Kidney glomerular epithelial cell (primary cell): ENCODE results near the gene MED16.
"Not testable (repeated sequence)": the region's sequence is repeated elsewhere in the genome, so short reads cannot be mapped to it uniquely, and the experiment has no call there.

ENCODE experiments used
- DNase-seq: peaks from one replicate; lab custom pipeline; 2025; lab: John Stamatoyannopoulos, UW

Gene MED16

DNA sequence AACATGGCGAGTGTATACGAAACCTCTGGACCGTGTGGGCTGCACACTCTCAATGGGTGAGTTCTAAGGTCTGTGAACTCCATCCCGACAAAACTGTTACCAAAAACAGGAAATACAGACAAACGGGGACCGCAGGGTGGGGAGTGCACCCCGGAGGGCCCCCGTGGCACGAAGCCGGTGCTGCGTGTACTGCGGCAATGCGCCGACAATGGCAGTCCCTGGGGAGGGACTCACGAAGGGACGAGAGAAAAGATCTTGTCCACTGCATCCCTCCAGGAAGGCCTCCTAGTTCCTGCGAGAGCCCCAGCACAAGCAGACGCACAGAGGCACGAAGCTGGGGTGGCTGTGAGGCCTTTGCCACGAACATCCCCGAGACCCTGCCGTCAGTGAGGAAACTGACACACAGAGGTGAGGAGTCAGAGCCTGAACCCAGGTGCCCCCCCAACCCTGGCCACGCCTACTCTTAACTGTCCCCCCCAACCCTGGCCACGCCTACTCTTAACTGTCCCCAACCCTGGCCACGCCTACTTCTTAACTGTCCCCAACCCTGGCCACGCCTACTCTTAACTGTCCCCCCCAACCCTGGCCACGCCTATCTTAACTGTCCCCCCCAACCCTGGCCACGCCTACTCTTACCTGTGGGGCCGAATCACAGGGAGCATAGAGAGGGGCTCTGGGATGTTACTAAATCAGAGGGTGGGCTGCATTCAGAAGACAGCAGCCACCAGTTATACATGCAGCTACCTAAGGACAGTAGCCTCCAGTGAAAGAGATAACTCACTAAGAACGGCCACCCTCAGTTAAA, 4.2 kb downstream of the MED16 start:
- DNase-seq, result no peak

- no peak for DNase-seq
Observed at GRCh38 chr19:887599-887998, 5.4 kb downstream of the MED16 start.

GRCh38 chr19:887072-887471, 5.9 kb downstream of the MED16 start:
- DNase-seq, result no peak

- no peak for DNase-seq
Observed at GRCh38 chr19:885536-886224, 7.3 kb downstream of the MED16 start.

DNA sequence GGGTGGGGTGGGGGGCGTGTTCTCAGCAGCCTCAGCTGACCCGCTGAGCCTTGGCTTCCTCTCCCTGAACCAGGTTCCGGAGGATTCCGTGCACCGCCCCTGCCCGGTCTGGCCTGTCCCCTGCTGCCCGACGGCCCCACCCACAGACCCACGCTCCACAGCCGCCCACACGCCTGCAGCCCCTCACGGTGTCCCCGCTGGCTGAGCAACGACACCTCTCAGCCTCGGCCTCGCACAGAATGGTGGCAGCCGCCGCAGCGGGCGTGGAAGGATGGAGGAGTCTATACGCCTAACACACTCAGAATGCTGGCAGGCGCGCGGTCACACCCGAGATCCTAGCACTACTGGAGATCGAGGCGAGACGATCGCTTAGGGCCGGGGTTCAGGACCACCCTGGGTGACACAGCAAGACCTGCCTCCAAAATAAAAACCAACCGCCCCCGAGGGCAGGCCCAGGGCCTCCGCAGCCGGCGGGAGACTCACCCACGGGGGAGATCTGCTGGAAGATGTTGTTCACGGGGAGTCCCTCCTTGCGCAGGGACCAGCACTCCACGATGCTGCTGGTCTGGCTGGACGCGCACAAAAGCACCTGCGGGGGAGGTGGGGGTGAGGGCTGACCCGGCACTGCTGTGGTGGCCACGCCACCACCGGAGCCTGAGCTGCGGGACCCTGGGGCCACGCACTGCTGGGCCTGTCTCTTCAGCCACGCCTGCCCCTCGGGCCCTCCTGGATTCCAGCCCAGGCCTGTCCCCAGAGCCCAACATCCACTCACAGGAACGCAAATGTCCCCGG, 8.4 kb downstream of the MED16 start:
- no peak for DNase-seq

DNA sequence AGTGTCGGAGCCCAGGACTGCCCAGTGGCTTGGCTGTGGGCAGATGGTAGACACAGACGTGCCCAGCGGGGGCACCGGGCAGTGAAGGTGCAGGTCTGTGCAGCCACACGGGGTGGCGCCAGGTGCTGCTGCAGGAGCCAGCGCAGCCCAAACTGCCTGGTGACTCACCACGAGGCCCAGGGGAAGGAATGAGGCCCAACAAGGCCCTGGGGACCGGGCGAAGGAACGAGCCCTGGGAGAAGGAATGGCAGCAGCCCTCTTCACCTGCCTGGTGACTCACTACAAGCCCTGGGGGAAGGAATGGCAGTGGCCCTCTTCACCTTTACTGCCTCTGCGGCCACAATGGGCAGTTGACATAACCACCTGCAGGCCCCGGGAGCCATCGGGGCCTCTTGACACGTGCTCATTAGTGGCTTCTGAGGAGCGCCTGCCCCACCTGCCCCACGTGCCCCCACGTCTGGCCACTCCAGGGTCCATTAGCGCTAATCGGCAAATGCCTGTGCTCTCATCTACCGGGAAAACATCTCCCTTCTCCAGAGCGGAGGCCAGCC, 9.3 kb downstream of the MED16 start:
- DNase-seq, result no peak

DNA sequence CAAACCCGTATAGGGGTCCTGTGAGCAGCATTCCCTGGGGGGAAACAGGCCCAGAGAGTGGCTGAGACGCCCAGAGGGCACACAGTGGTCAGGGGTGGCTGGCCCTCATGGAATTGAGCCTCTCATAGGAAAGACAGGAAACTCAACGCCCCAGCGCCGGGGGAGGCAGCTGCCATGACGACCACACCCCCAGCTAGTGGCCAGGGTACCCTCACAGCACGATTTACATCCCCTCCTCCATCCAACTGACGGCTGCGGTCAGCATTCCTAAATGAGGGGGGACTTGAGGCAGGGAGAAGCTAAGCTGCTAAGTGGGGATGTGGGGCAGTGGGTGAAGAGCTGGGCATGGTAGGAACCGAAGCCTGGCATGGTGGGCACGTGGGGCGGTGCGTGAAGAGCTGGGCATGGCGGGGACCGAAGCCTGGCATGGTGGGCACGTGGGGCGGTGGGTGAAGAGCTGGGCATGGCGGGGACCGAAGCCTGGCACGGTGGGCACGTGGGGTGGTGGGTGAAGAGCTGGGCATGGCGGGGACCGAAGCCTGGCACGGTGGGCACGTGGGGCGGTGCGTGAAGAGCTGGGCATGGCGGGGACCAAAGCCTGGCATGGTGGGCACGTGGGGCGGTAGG, 10.0 kb downstream of the MED16 start:
- DNase-seq, result no peak

DNA sequence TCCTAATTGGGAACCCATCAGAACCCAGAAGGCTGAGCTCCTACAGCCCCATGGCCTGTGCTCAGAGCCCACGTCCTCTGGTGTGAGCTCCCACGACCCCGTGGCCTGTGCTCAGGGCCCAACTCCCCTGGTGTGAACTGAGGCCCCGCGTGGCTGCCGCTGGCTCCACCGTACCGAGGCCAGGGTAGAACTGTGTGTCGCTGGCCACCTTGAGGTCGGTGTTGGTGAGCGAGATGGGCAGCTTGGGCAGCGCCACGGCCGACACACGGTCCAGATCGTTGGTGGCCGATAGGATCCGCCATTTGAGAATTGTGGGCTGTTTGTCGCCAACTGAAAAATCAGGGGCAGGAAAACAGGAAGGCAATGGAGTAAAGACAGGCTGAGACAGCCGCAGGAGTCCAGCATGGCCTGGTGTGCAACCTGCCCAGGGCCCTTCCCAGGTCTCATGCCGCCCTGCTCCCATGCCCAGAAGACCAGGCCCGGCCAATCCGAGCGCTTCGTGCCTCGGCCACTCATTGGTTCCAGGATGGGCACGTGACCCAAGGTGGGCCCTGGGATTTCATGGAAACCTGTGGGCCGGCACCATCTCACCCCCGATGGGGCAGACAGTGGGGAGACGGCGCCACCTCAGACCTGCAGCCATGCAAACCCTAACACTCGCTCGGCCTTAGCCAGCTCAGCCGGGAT, 11.5 kb downstream of the MED16 start:
- DNase-seq, result no peak

DNA sequence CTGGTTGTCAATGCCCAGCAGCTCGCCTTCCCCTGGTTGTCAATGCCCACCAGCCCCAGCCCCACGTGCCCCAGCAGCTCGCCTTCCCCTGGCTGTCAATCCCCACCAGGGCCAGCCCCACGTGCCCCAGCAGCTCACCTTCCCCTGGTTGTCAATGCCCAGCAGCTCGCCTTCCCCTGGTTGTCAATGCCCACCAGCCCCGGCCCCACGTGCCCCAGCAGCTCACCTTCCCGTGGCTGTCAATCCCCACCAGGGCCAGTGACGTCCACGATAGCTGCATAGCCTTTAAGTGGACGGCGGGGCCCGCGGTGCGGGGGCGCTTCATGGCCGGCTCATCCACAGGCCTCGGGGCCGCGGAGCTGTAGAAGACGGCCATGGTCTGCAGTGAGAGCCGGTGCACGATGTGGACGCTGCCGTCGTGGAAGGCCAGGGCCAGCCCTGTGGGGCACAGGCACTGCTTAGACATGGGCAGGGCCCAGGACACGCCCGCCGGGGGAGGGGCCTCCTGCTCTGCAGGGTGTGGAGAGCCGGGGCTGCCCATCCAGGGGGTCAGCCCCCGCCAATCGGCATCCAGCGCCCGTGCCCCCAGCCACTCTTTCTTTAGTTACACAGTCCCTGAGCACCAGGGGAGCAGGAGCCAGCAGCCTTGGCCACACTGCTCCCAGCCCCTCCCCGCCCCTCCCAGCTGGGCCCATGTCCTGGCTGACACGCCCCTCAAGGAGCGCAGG, 13.1 kb downstream of the MED16 start:
- no peak for DNase-seq

DNA sequence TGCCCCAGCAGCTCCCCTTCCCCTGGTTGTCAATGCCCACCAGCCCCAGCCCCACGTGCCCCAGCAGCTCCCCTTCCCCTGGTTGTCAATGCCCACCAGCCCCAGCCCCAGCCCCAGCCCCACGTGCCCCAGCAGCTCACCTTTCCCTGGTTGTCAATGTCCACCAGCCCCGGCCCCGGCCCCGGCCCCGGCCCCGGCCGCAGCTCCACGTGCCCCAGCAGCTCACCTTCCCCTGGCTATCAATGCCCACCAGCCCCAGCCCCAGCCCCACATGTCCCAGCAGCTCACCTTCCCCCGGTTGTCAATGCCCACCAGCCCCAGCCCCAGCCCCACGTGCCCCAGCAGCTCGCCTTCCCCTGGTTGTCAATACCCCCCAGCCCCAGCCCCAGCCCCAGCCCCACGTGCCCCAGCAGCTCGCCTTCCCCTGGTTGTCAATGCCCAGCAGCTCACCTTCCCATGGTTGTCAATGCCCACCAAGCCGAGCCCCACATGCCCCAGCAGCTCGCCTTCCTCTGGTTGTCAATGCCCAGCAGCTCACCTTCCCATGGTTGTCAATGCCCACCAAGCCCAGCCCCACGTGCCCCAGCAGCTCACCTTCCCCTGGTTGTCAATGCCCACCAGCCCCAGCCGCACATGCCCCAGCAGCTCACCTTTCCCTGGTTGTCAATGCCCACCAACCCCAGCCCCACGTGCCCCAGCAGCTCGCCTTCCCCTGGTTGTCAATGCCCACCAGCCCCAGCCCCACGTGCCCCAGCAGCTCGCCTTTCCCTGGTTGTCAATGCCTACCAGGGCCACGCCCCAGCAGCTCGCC, 14.0 kb downstream of the MED16 start:
- not testable (repeated sequence) for DNase-seq

GRCh38 chr19:877992-878660, 14.9 kb downstream of the MED16 start:
- DNase-seq, result not testable (repeated sequence)

DNA sequence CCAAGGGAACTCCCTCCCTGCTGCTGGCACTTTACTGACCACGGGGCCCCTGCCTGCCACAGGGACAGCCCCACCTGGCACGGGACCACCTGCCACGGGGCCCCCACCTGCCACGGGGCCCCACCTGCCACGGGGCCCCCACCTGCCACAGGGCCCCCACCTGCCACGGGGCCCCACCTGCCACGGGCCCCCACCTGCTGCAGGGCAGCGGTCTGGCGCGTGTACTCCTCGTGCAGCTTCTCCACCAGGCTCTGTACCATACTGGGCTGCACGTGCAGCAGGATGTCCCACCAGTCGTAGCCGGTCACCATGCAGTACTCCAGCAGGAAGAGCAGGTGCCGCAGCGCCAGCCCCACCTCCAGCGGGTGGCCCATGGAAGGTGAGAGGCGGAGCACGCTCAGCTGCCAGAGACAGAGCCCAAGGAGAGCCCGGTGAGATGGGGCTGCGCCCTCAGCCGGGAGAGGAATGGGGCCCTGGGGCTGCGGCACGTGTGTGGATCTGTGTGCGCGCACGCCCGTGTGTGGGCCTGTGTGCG, 16.1 kb downstream of the MED16 start:
- DNase-seq, result no peak

GRCh38 chr19:876089-876488, 16.9 kb downstream of the MED16 start:
- no peak for DNase-seq

DNA sequence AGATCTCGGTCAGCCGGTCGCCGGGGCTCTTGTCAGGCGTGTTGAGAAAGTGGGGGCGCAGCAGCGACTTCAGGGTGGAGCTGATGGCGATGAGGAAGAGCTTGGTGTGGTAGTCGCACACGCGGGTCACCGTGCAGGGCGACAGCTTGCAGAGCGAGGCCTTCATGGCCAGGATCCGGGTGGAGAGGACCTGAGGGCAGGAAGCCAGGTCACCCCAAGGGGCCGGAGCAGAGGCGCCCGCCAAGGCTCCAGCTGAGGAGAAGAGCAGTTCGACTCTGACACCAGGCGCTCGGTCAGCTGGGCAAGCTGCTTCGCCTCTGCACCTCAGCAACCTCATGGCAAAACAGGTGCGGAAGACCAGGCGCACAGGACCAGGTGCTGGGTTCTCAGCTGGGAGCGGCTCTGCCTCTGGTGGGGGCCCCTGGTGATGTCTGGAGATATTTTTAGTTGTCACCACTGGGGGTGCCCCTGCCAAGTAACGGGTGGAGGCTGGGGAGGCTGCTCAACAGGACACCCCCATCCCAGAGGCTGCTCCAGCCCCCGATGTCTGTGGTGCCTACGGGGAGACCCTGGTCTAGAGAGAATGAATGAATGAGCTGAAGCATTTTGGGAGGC, 17.6 kb downstream of the MED16 start:
- no peak for DNase-seq

GRCh38 chr19:873561-874041, 19.4 kb downstream of the MED16 start:
- no peak for DNase-seq

- DNase-seq, result no peak
Observed at GRCh38 chr19:873084-873483, 19.9 kb downstream of the MED16 start.

DNA sequence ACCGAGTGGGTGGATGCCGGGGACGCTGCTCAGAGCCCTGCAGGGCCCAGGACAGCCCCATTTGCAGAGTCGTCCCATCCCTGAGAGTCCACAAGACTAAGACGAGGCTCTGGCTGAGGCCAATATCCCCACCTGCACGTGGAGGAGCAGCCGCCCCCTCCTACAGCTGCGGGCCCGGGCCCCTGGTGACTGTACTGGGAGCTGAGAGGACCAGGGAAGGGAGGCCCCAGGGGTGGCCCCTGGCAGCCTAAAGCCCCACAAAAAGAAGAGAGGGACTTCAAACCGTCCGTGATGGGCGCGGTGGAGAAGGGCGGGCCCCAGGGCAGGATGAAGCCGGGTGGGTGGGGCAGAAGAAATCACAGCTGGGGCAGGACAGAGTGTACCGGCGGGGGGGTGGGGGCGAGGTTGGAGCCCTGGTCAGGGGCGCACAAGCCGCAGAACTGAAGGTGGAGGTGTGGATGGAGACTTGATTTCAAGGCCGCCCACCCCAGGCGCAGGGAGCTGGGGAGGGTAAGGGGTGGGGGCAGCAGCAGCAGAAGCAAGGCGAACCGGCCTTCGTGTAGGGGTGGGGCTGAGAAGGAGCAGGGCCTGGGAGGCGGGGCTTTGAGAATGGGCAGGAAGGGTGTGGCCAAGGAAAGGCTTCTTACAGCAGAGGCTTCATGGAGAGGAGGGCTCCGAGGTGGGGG, 20.6 kb downstream of the MED16 start:
- no peak for DNase-seq
